Activated effector memory CD4-positive, alpha-beta T cell treated with anti-CD3 and anti-CD28 coated beads, Interleukin-2, amount 50 U/mL, for 16 hours (primary cell): Measurements from ENCODE around the gene ANKS1B.
"Not testable (repeated sequence)": the region's sequence is repeated elsewhere in the genome, so short reads cannot be mapped to it uniquely, and the experiment has no call there.

Source experiments
- DNase-seq: peaks from one replicate; pipeline ENCODE4 v3.0.0-alpha.2; 2020

Gene ANKS1B

DNA sequence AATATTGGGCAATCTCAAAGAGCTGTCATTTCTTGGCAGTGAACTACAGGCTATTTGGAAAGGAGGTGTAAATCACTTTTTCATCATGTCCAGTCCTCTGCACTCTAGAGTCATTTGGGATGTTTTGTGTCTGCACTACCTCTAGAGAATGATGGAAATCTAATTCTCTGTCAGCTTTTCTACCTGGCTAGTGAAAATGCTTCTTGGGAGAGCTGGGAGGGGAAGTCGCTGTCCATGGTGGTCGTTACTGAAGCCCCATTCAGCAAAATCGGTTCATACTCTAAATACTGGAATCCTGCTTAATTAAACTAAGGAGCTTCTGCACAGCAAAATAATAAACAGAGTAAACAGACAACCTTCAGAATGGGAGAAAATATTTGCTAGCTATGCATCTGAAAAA lies 1087.8 kb downstream of the ANKS1B start:
- no peak for DNase-seq

DNA sequence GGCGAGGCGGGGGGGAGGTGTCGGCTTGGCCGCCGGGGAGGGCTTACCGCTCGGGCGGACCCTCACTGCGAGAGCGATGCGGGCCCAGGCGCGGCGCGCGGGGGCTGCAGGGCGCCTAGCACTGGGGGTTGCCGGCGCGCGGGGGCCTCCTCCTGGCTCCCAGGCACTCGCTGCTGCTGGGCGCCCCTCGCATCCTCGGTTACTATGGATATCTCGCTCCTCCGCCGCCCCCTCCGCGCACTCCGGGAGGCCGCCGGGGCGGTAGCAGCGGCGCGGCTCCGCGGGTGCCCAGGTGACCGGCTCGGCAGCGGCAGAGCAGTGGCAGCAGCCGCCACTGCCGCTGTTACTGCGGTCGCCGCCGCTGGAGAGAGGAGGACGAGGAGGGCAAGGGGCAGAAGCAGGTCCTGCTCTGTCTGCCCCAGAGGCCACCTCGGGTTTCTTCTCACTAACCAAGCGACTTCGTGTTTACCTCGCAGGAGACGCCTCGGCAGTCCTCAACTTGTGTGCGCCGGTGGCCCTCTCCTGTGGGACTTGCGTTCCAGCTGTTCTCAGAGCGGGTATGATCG lies 1089.6 kb downstream of the ANKS1B start:
- no peak for DNase-seq

DNA sequence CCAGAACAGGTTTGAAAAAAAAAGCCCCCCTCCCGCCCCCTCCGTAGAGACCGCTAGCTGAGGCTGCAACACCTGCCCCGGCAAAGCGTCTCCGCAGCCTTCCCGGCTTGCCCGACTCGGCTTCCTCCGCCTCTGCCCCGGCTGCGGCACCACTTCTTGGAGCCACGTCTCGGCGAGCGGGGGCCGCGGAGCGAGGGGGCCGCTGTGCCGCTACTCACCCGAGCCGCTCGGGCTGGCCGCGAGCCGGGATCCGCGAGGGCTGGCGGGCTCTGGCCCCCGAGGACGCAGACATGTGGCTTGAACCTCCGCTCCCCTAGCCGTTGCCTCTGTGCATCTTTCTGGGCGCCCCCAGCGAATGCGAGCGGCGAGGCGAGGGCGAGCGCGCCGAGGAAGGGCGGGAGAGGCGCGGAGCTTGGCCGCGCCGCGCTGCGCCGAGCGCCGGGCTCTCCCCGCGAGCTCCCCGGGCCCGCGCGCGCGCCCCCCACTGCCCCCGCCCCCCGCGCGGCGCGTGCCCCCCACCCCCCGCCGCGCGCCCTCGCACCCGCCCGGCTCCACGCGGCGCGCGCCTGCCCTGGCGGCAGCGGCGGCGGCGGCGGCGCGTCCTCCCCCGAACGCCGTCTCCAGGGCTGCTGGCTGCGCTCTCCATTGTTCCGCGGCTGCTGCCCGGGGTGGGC lies 1090.2 kb downstream of the ANKS1B start:
- DNase-seq, result no peak

DNA sequence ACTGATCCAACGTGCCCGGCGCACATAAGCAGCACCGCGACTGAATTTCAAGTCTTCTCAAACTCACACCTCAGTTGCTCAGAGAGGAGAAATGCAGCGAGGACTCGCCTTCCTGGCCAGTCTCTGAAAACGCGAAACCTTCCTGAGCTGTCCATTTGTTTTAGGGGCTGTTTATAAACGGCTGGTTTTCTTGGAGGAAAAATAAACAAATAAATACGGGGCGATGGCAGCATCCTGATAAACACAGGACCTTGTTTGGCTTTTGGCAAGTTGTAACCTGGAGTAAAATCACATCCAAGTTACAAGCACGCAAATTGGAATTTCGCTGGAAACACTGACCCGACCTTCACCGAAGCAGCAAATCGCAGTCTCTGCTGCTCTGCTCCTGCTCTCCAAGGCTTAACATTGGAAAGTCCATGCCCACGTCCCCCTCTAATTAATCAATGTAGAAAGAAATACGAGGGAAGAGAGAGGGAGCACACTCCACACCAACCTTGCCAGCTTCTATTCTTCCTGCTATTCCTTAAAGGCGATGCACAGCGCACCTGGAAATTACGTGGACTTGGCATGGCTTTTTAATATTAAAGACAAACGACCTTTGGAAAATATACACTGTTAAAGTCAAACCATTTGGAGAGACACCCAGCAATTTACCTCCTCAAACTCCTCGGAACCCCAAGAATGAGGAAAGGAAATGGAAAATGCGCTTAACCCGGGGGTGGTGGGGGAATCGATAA lies 1090.9 kb downstream of the ANKS1B start:
- no peak for DNase-seq

DNA sequence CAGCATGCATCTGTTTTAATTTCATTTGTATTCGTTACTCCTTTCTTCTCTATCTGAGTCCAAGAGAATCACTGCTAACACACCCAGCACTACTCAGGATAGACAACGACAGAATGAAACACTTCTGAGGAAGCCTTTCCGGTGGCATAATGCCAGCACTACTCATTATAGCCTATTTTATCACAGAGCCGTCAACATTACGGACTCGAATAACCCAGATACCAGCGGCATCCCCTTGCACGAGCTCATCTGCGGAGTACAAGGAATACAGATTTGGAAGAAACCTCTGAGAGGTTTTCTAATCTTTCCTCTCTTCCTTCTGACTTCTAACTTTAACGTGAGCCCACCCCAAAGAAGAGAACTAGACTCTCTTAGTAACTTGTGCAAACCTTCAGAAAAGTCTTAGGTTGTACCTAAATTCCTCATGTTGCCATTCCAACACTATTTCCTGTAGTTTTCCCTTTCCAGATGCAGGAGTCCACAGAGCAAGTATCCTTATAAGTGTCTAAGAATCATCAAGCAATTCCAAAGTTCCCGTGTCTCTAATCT lies 1091.5 kb downstream of the ANKS1B start:
- no peak for DNase-seq

DNA sequence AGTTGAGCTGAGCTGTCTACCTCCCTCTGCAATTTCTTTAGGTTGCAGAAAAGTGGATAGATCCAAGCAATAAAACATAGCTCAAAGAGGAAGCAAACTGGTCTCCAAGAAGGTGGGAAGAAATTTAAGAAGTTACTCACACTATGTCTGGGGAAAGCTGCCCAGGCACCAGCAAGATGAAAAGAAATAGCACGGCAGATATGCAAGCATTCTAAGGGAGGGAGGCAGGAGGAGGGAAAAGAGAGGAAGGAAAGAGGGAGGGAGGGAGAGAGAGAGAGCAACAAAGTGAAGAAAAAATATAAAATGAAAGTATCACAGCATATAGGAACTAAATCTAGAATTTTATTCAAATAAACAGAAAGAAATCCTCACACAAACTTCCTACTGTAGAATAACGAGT lies 1099.0 kb downstream of the ANKS1B start:
- DNase-seq, result no peak

DNA sequence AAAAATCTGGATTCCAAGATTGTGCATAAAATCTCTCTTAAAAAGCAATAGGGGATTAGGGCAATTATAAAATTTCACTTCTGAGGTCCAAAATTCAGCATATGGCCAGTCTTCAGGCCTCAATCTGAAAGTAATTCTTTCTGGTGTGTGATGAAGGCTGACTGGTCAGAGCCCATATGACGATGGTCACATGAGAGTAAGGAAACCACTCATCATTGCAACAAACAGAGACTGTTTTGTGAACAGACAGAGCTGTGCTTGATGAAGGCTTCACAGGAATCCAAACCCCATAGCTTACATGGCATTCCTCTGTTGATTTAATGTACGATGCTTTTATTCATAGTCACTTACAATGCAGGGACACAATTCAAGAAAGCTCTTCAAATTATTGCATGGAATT lies 1101.5 kb downstream of the ANKS1B start:
- no peak for DNase-seq

DNA sequence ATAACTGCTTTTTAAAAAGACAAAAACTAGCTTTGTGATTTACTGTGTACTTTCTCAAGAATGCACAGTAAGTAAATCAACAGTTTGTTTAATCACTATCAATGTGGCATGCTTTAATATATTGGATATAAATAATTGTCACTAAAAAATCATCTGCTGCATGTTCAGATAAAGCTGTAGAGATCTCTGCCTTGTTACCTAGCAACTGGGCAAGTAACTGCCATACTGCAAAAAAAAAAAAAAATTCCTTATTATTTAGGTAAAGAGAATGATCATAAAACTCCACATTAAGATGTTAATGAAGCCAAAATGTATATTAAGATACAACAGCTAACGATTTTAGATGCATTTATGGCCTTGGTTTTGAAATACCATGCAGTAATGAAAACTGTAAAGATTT lies 1102.2 kb downstream of the ANKS1B start:
- DNase-seq, result no peak

DNA sequence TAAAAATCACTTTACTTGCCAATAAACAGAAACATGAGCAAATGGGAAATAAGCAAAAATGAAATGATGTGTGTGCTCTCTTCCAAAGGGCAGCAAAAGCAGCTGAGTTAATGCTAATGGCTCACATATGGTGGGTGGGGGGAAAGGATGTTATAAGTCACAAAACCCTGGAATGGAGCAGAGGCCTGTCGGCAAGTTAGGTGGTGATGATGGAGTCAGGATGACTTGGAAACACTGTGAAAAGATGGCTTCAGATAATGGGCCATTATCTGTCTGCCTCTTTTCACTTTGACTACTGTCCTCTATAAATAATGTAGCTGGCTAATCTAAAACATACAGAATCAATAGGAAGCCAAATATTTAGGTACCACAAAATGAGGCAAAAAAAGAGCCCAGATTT lies 1111.0 kb downstream of the ANKS1B start:
- DNase-seq, result no peak

DNA sequence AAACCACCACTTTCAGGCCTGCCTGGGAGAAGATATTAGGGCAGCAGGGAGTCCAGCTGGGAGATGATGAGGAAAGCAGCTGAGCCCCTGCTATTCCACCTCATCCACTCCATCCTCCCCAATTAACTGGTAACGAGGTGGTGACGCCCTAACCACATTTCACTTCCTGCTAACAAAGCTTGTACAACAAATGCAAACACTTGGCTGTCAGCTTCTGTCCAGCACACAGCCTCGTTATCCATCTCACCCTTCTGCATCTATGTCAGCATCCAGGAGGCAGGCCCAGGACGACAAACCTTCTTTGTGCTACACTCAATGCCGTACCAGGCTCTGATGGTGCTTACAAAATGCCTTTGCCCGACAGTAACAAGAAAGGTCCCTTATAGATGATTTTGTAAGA lies 1114.2 kb downstream of the ANKS1B start:
- no peak for DNase-seq

DNA sequence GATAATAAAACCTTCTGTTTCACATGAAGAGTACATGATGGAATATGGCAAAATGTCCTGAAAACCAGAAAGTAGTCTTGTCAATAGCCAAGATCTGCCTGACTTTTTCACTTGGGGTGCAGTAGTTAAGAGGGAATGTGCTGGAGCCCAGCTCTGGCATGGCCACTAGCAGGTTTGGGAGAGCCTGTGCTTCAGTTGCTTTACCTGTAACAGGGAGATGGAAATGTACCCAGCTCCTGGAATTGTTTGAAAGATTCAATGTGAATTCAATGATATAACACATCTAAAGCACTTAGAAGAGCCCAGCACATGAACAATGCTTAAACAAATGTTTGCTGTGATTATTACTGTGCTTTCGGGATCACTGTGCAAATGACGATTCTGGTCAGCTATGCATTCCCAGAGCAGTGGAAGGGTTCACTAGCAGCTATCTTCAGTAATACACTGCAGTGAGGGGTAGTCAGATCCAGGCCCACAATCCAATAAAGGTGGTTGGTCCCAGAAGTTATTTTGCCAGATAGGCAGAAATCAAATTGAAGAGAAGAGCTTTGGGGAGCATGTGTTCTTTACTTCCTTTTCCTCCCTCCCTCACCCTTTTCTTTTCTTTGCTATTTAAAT lies 1114.7 kb downstream of the ANKS1B start:
- no peak for DNase-seq

DNA sequence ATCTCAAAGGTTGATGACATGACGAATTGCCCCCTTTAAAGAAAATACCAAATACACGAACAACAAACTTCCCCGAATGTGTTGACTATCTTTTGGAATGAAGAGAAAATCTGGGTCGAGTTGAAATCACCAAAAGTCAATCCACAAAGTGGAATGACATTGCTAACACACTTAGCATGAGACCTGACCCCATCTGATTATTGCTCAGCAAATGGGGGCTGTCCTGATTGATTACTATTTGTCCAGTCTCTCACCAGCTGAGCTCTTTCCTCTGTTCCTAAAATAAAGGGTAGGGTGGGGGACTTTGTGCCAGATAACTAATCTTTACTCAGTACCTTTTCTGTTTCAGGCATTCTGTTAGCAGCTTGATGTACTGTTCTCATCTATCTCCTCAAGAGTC lies 1116.2 kb downstream of the ANKS1B start:
- DNase-seq, result no peak

DNA sequence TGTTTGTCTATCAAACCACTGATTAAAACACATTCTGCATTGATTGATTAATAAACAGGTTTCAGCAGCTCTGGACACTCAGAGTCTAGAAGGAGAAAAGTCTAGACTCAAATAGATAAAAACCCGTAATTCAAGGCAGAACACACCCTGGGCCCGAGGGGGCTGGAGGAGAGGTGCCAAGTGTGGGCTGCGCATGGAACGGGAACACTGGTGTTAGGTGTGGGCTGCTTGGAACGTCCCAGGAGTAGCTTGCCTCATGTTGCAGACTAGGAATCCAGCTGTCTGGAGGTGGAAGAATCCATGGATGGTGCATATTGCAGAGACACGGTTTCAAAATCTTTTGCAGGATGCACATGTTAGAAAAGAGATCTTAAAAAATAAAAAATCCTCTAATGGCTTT lies 1116.7 kb downstream of the ANKS1B start:
- DNase-seq, result no peak

DNA sequence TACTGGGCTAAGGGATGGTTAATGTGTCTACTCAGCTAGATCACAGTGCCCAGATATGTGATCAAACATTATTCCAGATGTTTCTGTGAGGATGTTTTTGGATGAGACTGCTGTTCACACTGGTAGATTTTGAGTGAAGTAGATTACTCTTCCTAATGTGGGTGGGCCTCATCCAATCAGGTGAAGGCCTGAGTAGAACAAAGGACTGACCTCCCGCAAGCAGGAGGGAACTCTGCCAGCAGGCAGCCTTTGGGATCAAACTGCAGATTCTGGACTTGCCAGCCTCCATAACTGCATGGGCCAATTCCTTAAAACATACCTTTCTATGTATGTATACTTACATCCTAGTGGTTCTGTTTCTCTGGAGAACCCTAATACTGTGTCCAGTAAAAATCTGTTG lies 1120.4 kb downstream of the ANKS1B start:
- no peak for DNase-seq

DNA sequence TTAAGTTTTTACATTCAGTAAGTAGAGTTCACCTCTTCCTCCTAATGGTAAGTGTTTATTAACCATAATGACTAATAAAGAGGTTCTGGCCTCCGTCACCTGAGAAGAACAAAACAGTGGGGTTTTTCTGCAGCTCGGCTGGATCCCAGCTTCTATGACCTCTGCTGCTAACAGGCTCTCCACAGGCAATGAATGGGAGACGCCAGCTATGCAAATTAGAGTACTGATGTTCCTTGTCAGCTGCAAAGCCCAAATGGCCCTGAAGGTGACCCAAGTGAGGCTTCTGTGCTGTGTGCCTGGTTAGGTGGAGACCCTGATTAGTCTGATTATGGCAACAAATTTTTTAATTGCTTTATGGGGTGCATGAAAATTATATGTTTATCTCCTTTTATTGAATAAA lies 1121.6 kb downstream of the ANKS1B start:
- DNase-seq, result no peak

DNA sequence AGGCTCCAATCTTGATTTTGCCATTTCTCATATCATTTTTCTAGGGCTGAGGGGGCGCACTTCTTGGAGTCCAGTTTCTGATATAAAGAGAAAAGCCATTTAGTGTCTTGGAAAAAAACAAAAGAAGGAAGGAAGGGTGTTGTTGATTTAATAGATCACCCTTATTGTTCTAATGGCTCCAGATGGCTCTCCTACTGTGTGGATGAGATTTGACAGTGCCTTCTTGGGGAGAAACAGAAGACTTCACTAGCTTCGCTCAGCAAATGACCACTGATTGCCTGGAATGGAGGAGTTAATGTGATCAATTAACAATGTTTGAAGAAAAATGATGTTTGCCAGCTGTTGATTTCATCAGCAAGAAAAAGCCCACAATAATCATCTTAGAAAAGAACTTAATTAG lies 1123.5 kb downstream of the ANKS1B start:
- DNase-seq, result no peak

DNA sequence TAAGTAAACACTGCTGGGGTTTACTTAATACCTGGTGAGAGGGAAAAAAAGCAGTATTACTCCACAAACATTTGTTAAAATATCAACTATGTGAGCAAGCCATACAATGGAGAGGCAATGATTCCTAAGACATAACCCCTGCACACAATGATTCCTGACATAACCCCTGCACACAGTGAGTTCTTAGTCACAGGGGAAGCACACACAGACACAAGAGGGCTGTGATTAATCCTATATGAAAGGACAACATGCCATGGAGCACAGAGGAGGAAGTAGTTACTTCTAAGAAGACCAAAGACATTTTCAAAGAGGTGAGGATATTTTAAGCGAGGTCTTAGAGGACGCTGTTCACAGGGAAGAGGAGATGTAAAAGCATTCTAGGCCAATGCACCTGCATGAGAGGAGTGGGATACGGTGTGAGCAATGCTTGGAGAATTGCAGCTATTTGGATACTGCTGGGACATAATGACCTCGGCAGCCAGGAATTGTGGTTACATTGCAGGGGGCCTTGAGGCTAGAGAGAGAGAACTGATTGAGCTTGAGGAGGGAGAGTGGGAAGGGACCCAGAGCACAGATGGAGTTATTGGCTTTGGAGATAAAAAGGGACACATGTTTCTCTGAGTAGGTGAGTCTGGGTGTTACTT lies 1127.7 kb downstream of the ANKS1B start:
- no peak for DNase-seq

DNA sequence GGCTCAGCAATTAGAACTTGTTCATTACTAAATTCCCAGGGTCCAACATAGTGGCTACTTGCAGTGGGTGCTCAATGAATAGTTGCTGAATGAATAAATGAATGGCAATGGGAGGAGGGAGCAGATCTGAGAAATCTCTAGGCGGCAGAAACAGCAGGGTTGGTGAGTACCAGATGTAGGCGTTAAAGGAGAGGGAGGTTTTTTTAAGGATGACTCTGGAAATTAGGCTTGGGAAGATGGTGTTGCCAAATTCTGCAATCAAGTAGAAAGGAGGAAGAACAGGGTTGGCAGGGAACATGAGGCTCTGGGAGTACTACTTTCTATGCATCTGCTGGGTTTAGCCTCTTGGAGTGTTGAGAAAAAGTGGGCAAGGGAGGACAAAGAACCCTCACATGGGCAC lies 1132.6 kb downstream of the ANKS1B start:
- no peak for DNase-seq

DNA sequence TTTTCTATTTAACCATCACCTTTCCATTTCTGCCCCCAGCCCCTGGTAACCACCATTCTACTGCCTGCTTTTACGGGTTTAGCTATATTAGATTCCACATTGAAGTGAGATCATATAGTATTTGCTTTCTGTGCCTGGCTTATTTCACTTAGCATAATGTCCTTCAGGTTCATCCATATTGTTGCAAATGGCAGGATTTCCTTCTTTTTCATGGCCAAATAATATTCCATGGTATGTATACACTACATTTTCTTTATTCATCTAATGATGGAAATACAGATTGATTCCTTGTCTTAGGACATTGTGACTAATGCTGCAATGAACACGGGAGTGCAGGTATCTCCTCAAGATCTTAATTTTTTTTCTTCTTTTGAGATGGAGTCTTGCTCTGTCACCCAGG lies 1137.5 kb downstream of the ANKS1B start:
- no peak for DNase-seq

DNA sequence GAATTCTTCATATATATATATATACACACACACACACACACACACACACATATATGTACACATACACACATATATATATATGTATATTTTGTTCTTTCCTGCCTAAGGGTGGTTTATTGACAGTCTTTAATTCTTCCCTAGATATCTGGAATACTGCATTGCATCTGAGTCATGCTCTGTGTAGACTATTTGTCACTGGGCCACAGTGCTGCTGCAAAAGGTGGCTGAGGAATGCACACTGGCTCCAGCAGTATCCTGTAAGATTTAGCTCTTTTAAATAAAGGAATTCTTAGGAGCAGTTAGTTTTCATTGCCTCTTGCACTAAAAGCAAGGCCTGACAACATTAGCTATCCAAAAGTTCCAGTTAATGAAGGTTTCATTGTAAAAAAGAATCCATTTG lies 1138.8 kb downstream of the ANKS1B start:
- DNase-seq, result no peak

DNA sequence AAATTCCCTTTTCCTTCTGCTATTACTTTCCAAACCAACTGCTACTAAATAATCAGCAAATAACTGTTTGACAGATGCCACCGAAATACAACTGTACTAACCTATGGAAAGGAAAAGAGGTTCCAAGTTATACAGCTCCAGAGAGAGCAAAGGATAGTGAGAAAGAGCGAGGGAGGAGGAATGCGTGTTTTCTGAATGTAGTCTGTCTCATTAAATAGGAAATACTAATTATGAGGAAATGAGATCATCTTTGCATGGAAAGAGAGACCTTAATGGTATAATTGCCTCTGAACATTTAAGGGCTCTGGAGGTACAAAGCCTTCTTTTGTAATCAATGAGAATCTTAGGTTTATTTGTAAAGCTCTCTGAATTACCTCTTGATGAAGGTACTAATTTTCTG lies 1144.4 kb downstream of the ANKS1B start:
- no peak for DNase-seq

DNA sequence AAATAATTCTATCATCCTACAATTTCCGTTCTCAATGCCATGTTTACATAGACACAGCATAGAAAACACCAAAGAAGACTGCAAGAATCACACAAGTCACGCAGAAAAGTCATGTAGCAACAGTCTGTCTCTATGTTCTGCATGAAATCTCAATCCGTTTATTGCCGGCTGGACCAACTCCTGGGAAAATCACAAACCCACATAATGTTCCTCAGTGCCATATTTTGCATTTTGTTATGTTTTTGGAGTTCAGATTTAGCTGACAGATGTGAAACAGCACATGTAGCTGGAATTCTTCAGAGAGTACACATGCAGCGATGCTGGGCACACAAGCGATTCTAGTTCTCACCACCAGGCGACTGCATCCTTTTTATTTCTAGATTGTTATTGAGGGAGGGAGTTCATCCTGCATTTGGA lies 1146.5 kb downstream of the ANKS1B start:
- DNase-seq, result no peak

DNA sequence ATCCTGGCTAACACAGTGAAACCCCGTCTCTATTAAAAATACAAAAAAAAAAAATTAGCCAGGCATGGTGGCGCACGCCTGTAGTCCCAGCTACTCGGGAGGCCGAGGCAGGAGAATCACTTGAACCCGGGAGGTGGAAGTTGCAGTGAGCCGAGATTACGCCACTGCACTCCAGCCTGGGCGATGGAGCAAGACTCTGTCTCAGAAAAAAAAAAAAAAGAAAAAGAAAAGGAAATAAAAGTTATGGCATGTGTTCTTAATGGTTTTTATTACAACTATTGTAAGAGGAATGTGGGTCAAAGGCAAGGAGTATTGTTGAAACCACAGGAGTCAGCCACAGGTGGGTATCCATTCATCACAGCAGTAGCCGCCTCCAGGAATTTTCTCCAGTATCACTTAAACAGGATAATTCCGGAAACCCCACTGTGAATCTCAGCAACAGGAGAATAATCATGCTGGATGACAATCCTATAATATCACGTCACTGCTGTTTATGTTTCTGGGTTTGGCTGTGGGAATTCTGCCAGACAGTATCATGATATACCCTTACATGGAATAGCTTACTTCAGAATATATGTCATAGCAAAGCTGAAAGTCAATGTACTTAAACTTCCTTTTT lies 1147.5 kb downstream of the ANKS1B start:
- not testable (repeated sequence) for DNase-seq
